HepG2 (cell line): Measurements from ENCODE around the gene PSMB1. TPM values are rescaled to one million over a fixed set of nuclear protein-coding genes. Genes with fewer than 3 reads are reported as not detected.
A peak's percentile ranks its signal among the peaks of the same experiment; 100 is the strongest.

Experiments used
- ATAC-seq: fragments of 200-7000 bp; cut with Tn5 transposase; 3 replicates; pipeline ENCODE4 v1.9.1; 2020; ENCODE audit warnings: mild to moderate bottlenecking, moderate library complexity
- BruUV-seq: library from RNA; stranded (reverse); fragments of 400-500 nt; replicated peaks from 2 replicates; lab custom pipeline; 2021; lab: Mats Ljungman, UMichigan
- CTCF ChIA-PET: fragments of 300-600 bp; formaldehyde crosslinking; extraction: SDS; loops from one replicate; lab custom pipeline; 2021; ENCODE audit warnings: low total read pairs, inconsistent platforms, low intra/inter-chr PET ratio; lab: Yijun Ruan, JAX
- POLR2A ChIA-PET: fragments of 350-600 bp; sonication (Branson Sonifier 250); formaldehyde crosslinking; loops from one replicate; lab custom pipeline; 2020; ENCODE audit warnings: antibody characterized with exemption, inconsistent platforms; lab: Yijun Ruan, JAX
- DNase-seq: peaks from one replicate; pipeline ENCODE4 v3.0.0-alpha.2; 2015; ENCODE audit warnings: low spot score
- FAIRE-seq: peaks from 3 replicates; lab custom pipeline; 2011; peaks lifted over from hg19 to GRCh38; lab: Jason Lieb, UNC
- H2AFZ ChIP-seq: one replicate; pipeline ENCODE4 v1.6.1; 2011; ENCODE audit warnings: low read length, inconsistent platforms
- H3K27ac ChIP-seq: fragments of 300-600 bp; 3 replicates; pipeline ENCODE4 v1.8.0; 2011; ENCODE audit warnings: mixed run types, mild to moderate bottlenecking, mixed read lengths, low read length, inconsistent platforms; ENCODE audit not compliant: insufficient read depth; ENCODE audit errors: extremely low read length
- H3K27me3 ChIP-seq, 2 experiments: fragments of 200-600 bp in 1 of 2; 2 replicates in 1 of 2; 3 replicates in 1 of 2; pipeline versions ENCODE4 v1.6.0 to v1.8.0; 2011; ENCODE audit warnings: low read length in 2 of 2, mild to moderate bottlenecking in 2 of 2, moderate library complexity in 2 of 2, inconsistent platforms in 1 of 2; ENCODE audit not compliant: insufficient read depth in 2 of 2, control insufficient read depth in 1 of 2
- H3K36me3 ChIP-seq, 2 experiments: fragments of 200-600 bp in 1 of 2; replicated peaks in 1 of 2; 2 replicates in 1 of 2; 3 replicates in 1 of 2; pipeline versions ENCODE4 v1.5.1 to v1.8.0; 2011; ENCODE audit warnings: low read length in 2 of 2, inconsistent platforms in 1 of 2; ENCODE audit not compliant: insufficient read depth in 2 of 2, control insufficient read depth in 1 of 2
- H3K4me1 ChIP-seq: 2 replicates; pipeline ENCODE4 v1.5.1; 2012; ENCODE audit warnings: low read length, inconsistent platforms; ENCODE audit not compliant: insufficient read depth
- H3K4me2 ChIP-seq: 2 replicates; pipeline ENCODE4 v1.6.0; 2011; ENCODE audit warnings: low read depth, low read length, inconsistent platforms
- H3K4me3 ChIP-seq, 3 experiments: fragments of 200-600 bp in 1 of 3; sonication (generic), shearing (Covaris generic) in 1 of 3; replicated peaks in 1 of 3; 2 replicates each; pipeline ENCODE4 v1.5.1; 2011 to 2016; ENCODE audit warnings: low read length in 3 of 3, inconsistent platforms in 2 of 3, low read depth in 2 of 3, mild to moderate bottlenecking in 2 of 3, control low read depth in 1 of 3, mixed read lengths in 1 of 3; ENCODE audit not compliant: insufficient read depth in 1 of 3
- H3K79me2 ChIP-seq: one replicate; pipeline ENCODE4 v1.6.1; 2011; ENCODE audit warnings: low read length, inconsistent platforms; ENCODE audit not compliant: insufficient read depth
- H3K9ac ChIP-seq: 2 replicates; pipeline ENCODE4 v1.6.0; 2011; ENCODE audit warnings: mild to moderate bottlenecking, low read depth, low read length, inconsistent platforms; ENCODE audit not compliant: insufficient read depth
- H3K9me3 ChIP-seq: 2 replicates; pipeline ENCODE4 v1.5.1; 2012; ENCODE audit warnings: mild to moderate bottlenecking, low read length
- H4K20me1 ChIP-seq: 2 replicates; pipeline ENCODE4 v1.6.0; 2011; ENCODE audit warnings: inconsistent platforms, mild to moderate bottlenecking, low read length, moderate library complexity; ENCODE audit not compliant: insufficient read depth
- AGO2 ChIP-seq: fragments of 200-400 bp; formaldehyde crosslinking; optimal IDR thresholded peaks from 2 replicates; pipeline ENCODE3; 2017; ENCODE audit warnings: mild to moderate bottlenecking, low read depth, low read length, moderate library complexity
- MIER2 ChIP-seq: IDR thresholded peaks from 2 replicates; pipeline ENCODE4 v1.6.1; 2016; ENCODE audit warnings: missing biosample characterization, missing genetic modification reagents
- PAF1 ChIP-seq: IDR thresholded peaks from 2 replicates; pipeline ENCODE4 v1.6.1; 2016; ENCODE audit warnings: missing genetic modification reagents, missing compliant biosample characterization
- POLR2AphosphoS2 ChIP-seq: IDR thresholded peaks from 2 replicates; pipeline ENCODE4 v1.6.1; 2011; ENCODE audit warnings: low read depth, low read length, improper control_type of control experiment
- RBM22 ChIP-seq: fragments of 200-400 bp; formaldehyde crosslinking; optimal IDR thresholded peaks from 2 replicates; pipeline ENCODE3; 2017; ENCODE audit warnings: mild to moderate bottlenecking, low read length, moderate library complexity
- ZNF121 ChIP-seq: sonication (generic); formaldehyde crosslinking; IDR thresholded peaks from 2 replicates; pipeline ENCODE4 v1.5.0; 2020; ENCODE audit warnings: mild to moderate bottlenecking, missing genetic modification reagents
- ZNF160 ChIP-seq: sonication (generic); formaldehyde crosslinking; IDR thresholded peaks from 2 replicates; pipeline ENCODE4 v1.8.0; 2022; ENCODE audit warnings: mild to moderate bottlenecking, inconsistent platforms, missing genetic modification reagents
- ZNF205 ChIP-seq: IDR thresholded peaks from 2 replicates; pipeline ENCODE4 v1.6.1; 2018; ENCODE audit warnings: missing biosample characterization, missing genetic modification reagents
- ZNF337 ChIP-seq: sonication (generic); formaldehyde crosslinking; IDR thresholded peaks from 2 replicates; pipeline ENCODE4 v1.5.1; 2020; ENCODE audit warnings: missing genetic modification reagents, low read depth, mild to moderate bottlenecking, borderline replicate concordance
- ZNF724P ChIP-seq: sonication (generic); formaldehyde crosslinking; IDR thresholded peaks from 2 replicates; pipeline ENCODE4 v1.8.0; 2022; ENCODE audit warnings: missing genetic modification reagents, borderline replicate concordance
- ZNF841 ChIP-seq: sonication (generic); formaldehyde crosslinking; IDR thresholded peaks from 2 replicates; pipeline ENCODE4 v1.8.1; 2023; ENCODE audit warnings: missing genetic modification reagents, borderline replicate concordance
- in situ Hi-C: cut with HindIII; loops from 2 replicates; pipeline ENCODE4 v1.10.0; 2017; ENCODE audit warnings: low pct_unique_long_range_greater_than_20kb; ENCODE audit not compliant: extremely low pct_ligation_motif_present
- intact Hi-C: fragments of 100-400 bp; cut with micrococcal nuclease; formaldehyde crosslinking; loops from one replicate; pipeline ENCODE4 v1.10.0; 2022; ENCODE audit not compliant: unreplicated experiment
- polyA plus RNA-seq, 8 experiments: library from polyadenylated mRNA; depleted of rRNA in 3 of 8; stranded (reverse) in 7 of 8; unstranded in 1 of 8; fragments of >200 nt; fragmentation: Illumina TruSeq in 4 of 8; extraction: Trizol in 4 of 8; gene quantifications; 2 replicates each; pipeline versions ENCODE4 v1.2.1 to v1.2.3, GENCODE V29; 2011 to 2016; ENCODE audit warnings: low read depth in 4 of 8, missing spikeins in 1 of 8, mixed read lengths in 1 of 8; ENCODE audit not compliant: insufficient read depth in 1 of 8
- total RNA-seq, 5 experiments: library from RNA; depleted of rRNA; stranded (reverse); fragments of >200 nt; fragmentation: Illumina TruSeq; extraction: Trizol; gene quantifications; 2 replicates each; pipeline ENCODE4 v1.2.3, GENCODE V29; 2016; ENCODE audit warnings: low read depth in 1 of 5
- TF ChIP-seq, protein P1 (sequence below): sonication (generic); formaldehyde crosslinking; IDR thresholded peaks from 2 replicates; pipeline ENCODE4; 2020; ENCODE audit warnings: missing genetic modification reagents, mild to moderate bottlenecking, borderline replicate concordance
- TF ChIP-seq, protein P2 (sequence below): sonication (generic); formaldehyde crosslinking; conservative IDR thresholded peaks from 2 replicates; pipeline ENCODE4 v1.8.0; 2022; ENCODE audit warnings: mild to moderate bottlenecking, moderate library complexity, missing genetic modification reagents
- TF ChIP-seq, protein P3 (sequence below): sonication (generic); formaldehyde crosslinking; IDR thresholded peaks from 2 replicates; pipeline ENCODE4 v1.4.0; 2020; ENCODE audit warnings: low read depth, mild to moderate bottlenecking, missing genetic modification reagents

PSMB1 gene
- total and polyA plus RNA-seq, 2 of the 13 experiments (the other 11 are each of a cell fraction or from before 2014, with no cell fraction given), result 528 to 592 TPM

DNA sequence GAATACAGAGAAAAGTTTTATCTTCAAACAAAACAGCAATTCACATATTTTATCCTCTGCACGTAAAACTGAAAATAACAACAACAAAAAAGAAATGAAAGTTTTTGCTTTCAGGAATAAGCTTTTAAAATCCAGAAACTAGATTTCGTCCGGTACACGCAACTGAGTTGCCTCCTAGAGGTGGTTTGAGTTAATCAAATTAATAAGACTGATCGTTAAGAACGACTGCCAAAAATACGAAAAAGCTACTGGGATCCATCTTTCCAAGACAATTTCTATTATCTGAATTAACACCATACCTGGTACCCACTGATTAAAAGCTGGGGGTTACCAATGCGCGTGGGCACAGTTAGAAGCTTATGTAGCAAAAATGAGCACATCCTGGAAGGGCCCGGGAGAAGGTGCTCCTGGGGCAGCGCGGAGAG is 30.7 kb upstream of the PSMB1 start (continued):
- TF ChIP-seq ZNF205 (CRISPR knock-in tag) (no peak), ZNF160 (no peak), ZNF724P (CRISPR knock-in tag) (no peak)
- TF ChIP-seq, protein P1, sequence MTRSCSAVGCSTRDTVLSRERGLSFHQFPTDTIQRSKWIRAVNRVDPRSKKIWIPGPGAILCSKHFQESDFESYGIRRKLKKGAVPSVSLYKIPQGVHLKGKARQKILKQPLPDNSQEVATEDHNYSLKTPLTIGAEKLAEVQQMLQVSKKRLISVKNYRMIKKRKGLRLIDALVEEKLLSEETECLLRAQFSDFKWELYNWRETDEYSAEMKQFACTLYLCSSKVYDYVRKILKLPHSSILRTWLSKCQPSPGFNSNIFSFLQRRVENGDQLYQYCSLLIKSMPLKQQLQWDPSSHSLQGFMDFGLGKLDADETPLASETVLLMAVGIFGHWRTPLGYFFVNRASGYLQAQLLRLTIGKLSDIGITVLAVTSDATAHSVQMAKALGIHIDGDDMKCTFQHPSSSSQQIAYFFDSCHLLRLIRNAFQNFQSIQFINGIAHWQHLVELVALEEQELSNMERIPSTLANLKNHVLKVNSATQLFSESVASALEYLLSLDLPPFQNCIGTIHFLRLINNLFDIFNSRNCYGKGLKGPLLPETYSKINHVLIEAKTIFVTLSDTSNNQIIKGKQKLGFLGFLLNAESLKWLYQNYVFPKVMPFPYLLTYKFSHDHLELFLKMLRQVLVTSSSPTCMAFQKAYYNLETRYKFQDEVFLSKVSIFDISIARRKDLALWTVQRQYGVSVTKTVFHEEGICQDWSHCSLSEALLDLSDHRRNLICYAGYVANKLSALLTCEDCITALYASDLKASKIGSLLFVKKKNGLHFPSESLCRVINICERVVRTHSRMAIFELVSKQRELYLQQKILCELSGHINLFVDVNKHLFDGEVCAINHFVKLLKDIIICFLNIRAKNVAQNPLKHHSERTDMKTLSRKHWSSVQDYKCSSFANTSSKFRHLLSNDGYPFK (CRISPR knock-in tag), result no peak
- TF ChIP-seq, protein P2, sequence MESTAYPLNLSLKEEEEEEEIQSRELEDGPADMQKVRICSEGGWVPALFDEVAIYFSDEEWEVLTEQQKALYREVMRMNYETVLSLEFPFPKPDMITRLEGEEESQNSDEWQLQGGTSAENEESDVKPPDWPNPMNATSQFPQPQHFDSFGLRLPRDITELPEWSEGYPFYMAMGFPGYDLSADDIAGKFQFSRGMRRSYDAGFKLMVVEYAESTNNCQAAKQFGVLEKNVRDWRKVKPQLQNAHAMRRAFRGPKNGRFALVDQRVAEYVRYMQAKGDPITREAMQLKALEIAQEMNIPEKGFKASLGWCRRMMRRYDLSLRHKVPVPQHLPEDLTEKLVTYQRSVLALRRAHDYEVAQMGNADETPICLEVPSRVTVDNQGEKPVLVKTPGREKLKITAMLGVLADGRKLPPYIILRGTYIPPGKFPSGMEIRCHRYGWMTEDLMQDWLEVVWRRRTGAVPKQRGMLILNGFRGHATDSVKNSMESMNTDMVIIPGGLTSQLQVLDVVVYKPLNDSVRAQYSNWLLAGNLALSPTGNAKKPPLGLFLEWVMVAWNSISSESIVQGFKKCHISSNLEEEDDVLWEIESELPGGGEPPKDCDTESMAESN, result peak; percentile 1; the same call in 1 of the 2 replicates

DNA sequence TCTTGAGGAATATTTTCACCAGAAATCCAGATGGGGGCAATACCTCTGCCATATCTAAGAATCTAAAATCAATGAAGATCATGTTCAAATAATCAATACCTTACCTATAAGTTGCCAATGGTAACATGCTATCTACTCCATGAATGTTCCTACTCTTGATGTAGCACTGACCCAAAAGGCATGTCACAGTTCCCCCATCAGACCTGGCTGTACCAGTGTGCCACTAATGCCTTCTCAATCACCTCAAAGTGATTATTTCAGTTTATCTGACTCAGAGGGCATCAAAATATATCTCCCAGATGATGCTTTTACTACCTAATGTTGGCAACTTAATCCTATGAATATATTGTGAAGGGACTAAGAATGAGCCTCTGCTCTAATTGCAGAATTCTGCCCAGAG is 25.8 kb upstream of the PSMB1 start:
- Histone ChIP-seq H2AFZ (no peak overlapping the region), H4K20me1 (no peaks in the 10 kb centered on the region), H3K27me3 (no peaks in the 10 kb centered on the region; a peak in 1 of 5 replicates), H3K9me3 (no peaks in the 10 kb centered on the region), H3K4me2 (no peak overlapping the region), H3K79me2 (peaks cover 14% of the 10 kb centered on the region), H3K9ac (no peak overlapping the region), H3K36me3 (peaks cover 7 to 25% of the 10 kb centered on the region in 2 experiments; a peak in 4 of 5 replicates), H3K27ac (no peak overlapping the region), H3K4me1 (peaks cover 13% of the 10 kb centered on the region), H3K4me3 (no peak overlapping the region)
- no TSS peak for BruUV-seq
- peak; percentile 74 for TF ChIP-seq RBM22
- TF ChIP-seq ZNF337, result no peak
- TF ChIP-seq ZNF121 (CRISPR knock-in tag), result no peak
- TF ChIP-seq ZNF841 (CRISPR knock-in tag), result no peak
- TF ChIP-seq MIER2, result no peak
- TF ChIP-seq POLR2AphosphoS2, result 0 out of 2 replicates have a peak, but pooled peaks have one; percentile 62
- TF ChIP-seq, protein P2, result no peak
- TF ChIP-seq PAF1 (CRISPR knock-in tag), result no peak
- TF ChIP-seq AGO2, result peak; percentile 20
- TF ChIP-seq, protein P3, sequence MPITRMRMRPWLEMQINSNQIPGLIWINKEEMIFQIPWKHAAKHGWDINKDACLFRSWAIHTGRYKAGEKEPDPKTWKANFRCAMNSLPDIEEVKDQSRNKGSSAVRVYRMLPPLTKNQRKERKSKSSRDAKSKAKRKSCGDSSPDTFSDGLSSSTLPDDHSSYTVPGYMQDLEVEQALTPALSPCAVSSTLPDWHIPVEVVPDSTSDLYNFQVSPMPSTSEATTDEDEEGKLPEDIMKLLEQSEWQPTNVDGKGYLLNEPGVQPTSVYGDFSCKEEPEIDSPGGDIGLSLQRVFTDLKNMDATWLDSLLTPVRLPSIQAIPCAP (CRISPR knock-in tag), result no peak
- in situ Hi-C loops (no loop called here), intact Hi-C loops (no loop called here)
- no peak for FAIRE-seq
- ATAC-seq, result no peak
- ChIA-PET CTCF (no interaction called here), POLR2A (no interaction called here)
- no peak for DNase-seq
